Ascending aorta (tissue), 2 donors: ENCODE data around the gene ALOX15. TPM values are rescaled to one million over a fixed set of nuclear protein-coding genes. Genes with fewer than 3 reads are reported as not detected.

Source experiments
- DNase-seq, 2 donors: peaks; one replicate each; pipeline ENCODE4 v3.0.0-alpha.2; 2019; ENCODE audit warnings: low spot score in 2 of 2
- H3K27ac ChIP-seq, 2 donors: fragments of 200-600 bp; sonication (generic); one replicate each; pipeline ENCODE4 v1.5.1; 2016 to 2017; ENCODE audit warnings: mild to moderate bottlenecking in 1 of 2
- H3K27me3 ChIP-seq: fragments of 200-600 bp; sonication (generic); one replicate; pipeline ENCODE4 v1.5.1; 2017
- H3K36me3 ChIP-seq, 2 donors: fragments of 200-600 bp; sonication (generic); one replicate each; pipeline ENCODE4 v1.5.1; 2016
- H3K4me1 ChIP-seq, 2 donors: fragments of 200-600 bp; sonication (generic); one replicate each; pipeline ENCODE4 v1.5.1; 2016 to 2017; ENCODE audit warnings: mild to moderate bottlenecking in 1 of 2
- H3K4me3 ChIP-seq, 2 donors: fragments of 200-600 bp; sonication (generic); one replicate each; pipeline ENCODE4 v1.5.1; 2016 to 2017; ENCODE audit warnings: mild to moderate bottlenecking in 1 of 2
- H3K9me3 ChIP-seq, 2 donors: fragments of 200-600 bp; sonication (generic); one replicate each; pipeline ENCODE4 v1.5.1; 2016
- CTCF ChIP-seq, 3 experiments: fragments of 200-600 bp in 2 of 3; fragments of 450-650 bp in 1 of 3; sonication (generic) in 2 of 3; IDR thresholded peaks; one replicate each; pipeline ENCODE4 v1.5.1; 2016 to 2019; ENCODE audit warnings: antibody characterized with exemption in 3 of 3, mild to moderate bottlenecking in 1 of 3, moderate library complexity in 1 of 3
- intact Hi-C: fragments of 100-400 bp; cut with DNase I; formaldehyde crosslinking; loops from one replicate; pipeline ENCODE4 v1.15.1; 2023
- total RNA-seq: library from RNA; depleted of rRNA; stranded (reverse); fragments of >200 nt; gene quantifications from one replicate; pipeline ENCODE4 v1.1.0, GENCODE V29; 2016

ALOX15 gene
- total RNA-seq, 1 donor from 2014 or later, result not detected

DNA sequence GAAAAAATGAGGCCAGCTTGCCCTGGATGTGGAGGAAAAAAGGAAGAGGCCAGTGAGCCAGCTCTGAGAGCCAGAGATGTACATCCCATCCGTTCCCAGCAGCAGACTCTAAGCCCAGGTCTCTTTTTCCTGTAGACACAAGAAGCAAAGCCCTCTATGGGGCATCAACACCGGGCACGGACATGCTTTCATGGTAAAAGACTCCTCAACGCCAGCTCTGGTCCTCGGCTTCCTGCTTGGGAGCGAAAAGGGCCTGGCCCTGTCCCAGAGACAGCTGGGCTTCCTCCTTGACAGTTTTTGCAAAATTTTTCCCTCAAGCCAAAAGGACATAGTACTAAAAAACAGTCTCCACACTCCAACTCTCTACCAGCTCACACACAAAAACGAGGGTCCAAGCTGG, 35.3 kb upstream of the ALOX15 start:
- intact Hi-C loops, result no loop called here
- Histone ChIP-seq H3K27me3 (no peaks in the 10 kb centered on the region), H3K9me3 (no peaks in the 10 kb centered on the region), H3K27ac (no peak overlapping the region), H3K4me3 (no peak overlapping the region), H3K4me1 (no peaks in the 10 kb centered on the region), H3K36me3 (peaks cover 72 to 83% of the 10 kb centered on the region in 2 donors)
- TF ChIP-seq CTCF (IDR thresholded peaks at IDR 0.05), result no peak
- no peak for DNase-seq

DNA sequence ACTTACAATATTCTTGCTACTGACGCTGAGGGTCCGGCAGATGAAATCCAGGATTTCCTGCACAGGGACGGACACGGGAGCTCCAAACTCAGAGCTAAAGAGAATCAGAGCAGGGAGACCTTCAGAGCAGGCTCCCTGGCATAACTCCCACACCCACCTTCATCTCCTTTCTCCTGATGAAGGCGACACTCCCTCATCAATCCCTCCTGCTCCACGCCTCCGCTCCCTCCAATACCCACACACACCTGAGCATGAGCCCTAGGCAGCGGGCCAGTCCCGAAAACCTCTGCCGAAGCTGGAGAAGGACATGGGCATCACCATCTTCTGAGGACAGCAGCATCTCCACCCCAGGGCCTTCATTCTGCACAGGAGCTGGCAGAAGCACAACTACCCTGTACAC, 34.3 kb upstream of the ALOX15 start:
- DNase-seq, result no peak
- Histone ChIP-seq H3K36me3 (peaks cover 77 to 84% of the 10 kb centered on the region in 2 donors), H3K4me3 (no peak overlapping the region), H3K9me3 (no peaks in the 10 kb centered on the region), H3K27me3 (no peaks in the 10 kb centered on the region), H3K4me1 (no peaks in the 10 kb centered on the region), H3K27ac (no peak overlapping the region)
- no peak for TF ChIP-seq CTCF (IDR thresholded peaks at IDR 0.05)
- intact Hi-C loops, result no loop called here

DNA sequence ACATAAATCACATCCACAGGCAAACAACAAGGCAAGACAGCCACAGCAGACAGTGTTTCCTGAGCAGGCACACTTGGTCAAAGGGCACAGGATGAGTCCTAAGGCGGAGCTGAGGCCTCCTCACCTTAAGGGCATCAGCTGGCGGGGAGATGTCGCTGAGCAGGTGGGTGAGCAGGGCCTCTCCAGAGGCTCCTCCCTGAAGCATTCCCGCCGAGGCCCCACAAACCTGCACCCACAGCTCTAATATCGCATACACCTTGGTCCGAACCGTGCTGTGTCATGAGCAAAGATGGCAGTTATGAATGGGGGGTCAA, 33.2 kb upstream of the ALOX15 start:
- H3K9me3 ChIP-seq, result no peaks in the 10 kb centered on the region
- H3K4me3 ChIP-seq, result no peak overlapping the region
- no peaks in the 10 kb centered on the region for H3K4me1 ChIP-seq
- no peak for TF ChIP-seq CTCF (IDR thresholded peaks at IDR 0.05)
- H3K36me3 ChIP-seq, result peaks cover 74 to 81% of the 10 kb centered on the region in 2 donors
- intact Hi-C loops, result no loop called here
- H3K27ac ChIP-seq, result no peak overlapping the region
- DNase-seq, result no peak
- H3K27me3 ChIP-seq, result no peaks in the 10 kb centered on the region

- Histone ChIP-seq H3K9me3 (no peaks in the 10 kb centered on the region), H3K4me3 (no peak overlapping the region), H3K27ac (no peak overlapping the region), H3K4me1 (no peaks in the 10 kb centered on the region), H3K36me3 (peaks cover 70 to 81% of the 10 kb centered on the region in 2 donors), H3K27me3 (no peaks in the 10 kb centered on the region)
- intact Hi-C loops, result no loop called here
- DNase-seq, result peak in 1 of 2 donors; percentile 57
- no peak for TF ChIP-seq CTCF (IDR thresholded peaks at IDR 0.05)
Measured at GRCh38 chr17:4673986-4674684, 32.7 kb upstream of the ALOX15 start.

- intact Hi-C loops, result no loop called here
- H3K4me3 ChIP-seq, result no peak overlapping the region
- no peak for TF ChIP-seq CTCF (IDR thresholded peaks at IDR 0.05)
- H3K36me3 ChIP-seq, result peaks cover 60 to 72% of the 10 kb centered on the region in 2 donors
- H3K27me3 ChIP-seq, result no peaks in the 10 kb centered on the region
- H3K9me3 ChIP-seq, result no peaks in the 10 kb centered on the region
- peak in 1 of 2 donors; percentile 35 for DNase-seq
- H3K4me1 ChIP-seq, result no peaks in the 10 kb centered on the region
- no peak overlapping the region for H3K27ac ChIP-seq
Measured at GRCh38 chr17:4673169-4673568, 31.7 kb upstream of the ALOX15 start.

- H3K9me3 ChIP-seq, result no peaks in the 10 kb centered on the region
- no peak for TF ChIP-seq CTCF (IDR thresholded peaks at IDR 0.05)
- H3K27me3 ChIP-seq, result no peaks in the 10 kb centered on the region
- H3K4me1 ChIP-seq, result no peaks in the 10 kb centered on the region
- intact Hi-C loops, result no loop called here
- H3K36me3 ChIP-seq, result peaks cover 60 to 68% of the 10 kb centered on the region in 2 donors
- no peak overlapping the region for H3K4me3 ChIP-seq
- H3K27ac ChIP-seq, result no peak overlapping the region
- peak in 1 of 2 donors; percentile 33 for DNase-seq
Measured at GRCh38 chr17:4672751-4673150, 31.3 kb upstream of the ALOX15 start.
